BJ (cell line): ENCODE results near the gene PIGS. TPM values are rescaled to one million over a fixed set of nuclear protein-coding genes. Genes with fewer than 3 reads are reported as not detected.

ENCODE experiments used
- CTCF ChIA-PET: fragments of 350-600 bp; formaldehyde crosslinking; extraction: SDS; loops from one replicate; lab custom pipeline; 2021; ENCODE audit warnings: antibody characterized with exemption, inconsistent platforms; lab: Yijun Ruan, JAX
- POLR2A ChIA-PET: fragments of 300-600 bp; sonication (Branson Sonifier 250); formaldehyde crosslinking; extraction: SDS; loops from one replicate; lab custom pipeline; 2021; ENCODE audit warnings: antibody characterized with exemption; lab: Charles Lee
- DNase-seq: peaks from one replicate; pipeline ENCODE4 v3.0.0-alpha.2; 2011; ENCODE audit warnings: low read depth
- H3K27me3 ChIP-seq: 2 replicates; pipeline ENCODE4 v1.6.0; 2011; ENCODE audit warnings: low read length; ENCODE audit not compliant: control insufficient read depth, insufficient read depth
- H3K36me3 ChIP-seq: 2 replicates; pipeline ENCODE4 v1.5.1; 2011; ENCODE audit warnings: low read length; ENCODE audit not compliant: control insufficient read depth, insufficient read depth
- H3K4me3 ChIP-seq: 2 replicates; pipeline ENCODE4 v1.5.1; 2011; ENCODE audit warnings: low read depth, mild to moderate bottlenecking, control low read depth, low read length
- polyA plus RNA-seq: library from polyadenylated mRNA; depleted of rRNA; stranded (reverse); fragments of >200 nt; gene quantifications from 2 replicates; pipeline ENCODE4 v1.2.3, GENCODE V29; 2011
- TF ChIP-seq, protein P1 (sequence below): IDR thresholded peaks from 2 replicates; pipeline ENCODE4 v1.5.1; 2011; ENCODE audit warnings: low read depth, mild to moderate bottlenecking, control low read depth, inconsistent platforms, low read length, moderate library complexity; ENCODE audit not compliant: insufficient read depth

PIGS gene
- polyA plus RNA-seq, 1 experiment = 99.5 TPM

DNA sequence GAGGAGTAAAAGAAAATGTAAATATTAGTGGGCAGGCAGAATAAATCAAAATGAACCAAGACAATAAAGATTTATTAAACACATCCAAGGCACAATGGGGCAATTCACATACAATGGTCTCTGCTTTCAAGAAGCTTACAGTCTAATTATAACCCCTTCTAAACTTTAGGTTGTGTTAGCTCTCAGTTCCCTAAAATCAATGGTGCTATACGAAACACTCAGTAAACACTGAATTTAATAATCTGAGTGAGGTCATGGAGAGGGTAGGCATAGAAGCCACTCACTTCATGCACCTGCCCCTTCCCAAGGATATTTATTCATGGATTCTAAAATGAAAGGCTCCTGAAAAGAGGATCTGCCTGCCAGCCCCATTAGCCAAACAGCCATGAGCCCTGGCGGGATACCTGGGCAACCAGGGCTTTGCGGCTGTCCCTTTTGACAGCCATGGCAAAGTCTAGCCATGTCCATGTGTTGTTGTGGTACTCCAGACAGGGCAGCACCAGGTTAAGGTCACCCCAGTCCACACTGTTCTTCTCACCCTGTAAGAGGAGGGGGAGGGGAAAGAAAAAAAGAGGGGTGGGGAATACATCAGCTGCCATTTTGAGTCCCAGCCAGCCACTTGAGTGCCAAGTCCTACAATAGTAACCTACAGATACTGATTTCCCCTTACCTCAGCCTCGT, 44.1 kb upstream of the PIGS start:
- H3K4me3 ChIP-seq = no peak overlapping the region
- ChIA-PET CTCF (interaction anchor here (0.8 to 1.0 kb wide), 2 partner anchors 11 to 27 kb away, joined by 3 read pairs; no protein-coding TSS in a partner anchor), POLR2A (interaction anchor here (0.5 kb wide), 1 partner anchor 534 kb away, joined by 3 read pairs; no protein-coding TSS in a partner anchor)
- TF ChIP-seq, protein P1, sequence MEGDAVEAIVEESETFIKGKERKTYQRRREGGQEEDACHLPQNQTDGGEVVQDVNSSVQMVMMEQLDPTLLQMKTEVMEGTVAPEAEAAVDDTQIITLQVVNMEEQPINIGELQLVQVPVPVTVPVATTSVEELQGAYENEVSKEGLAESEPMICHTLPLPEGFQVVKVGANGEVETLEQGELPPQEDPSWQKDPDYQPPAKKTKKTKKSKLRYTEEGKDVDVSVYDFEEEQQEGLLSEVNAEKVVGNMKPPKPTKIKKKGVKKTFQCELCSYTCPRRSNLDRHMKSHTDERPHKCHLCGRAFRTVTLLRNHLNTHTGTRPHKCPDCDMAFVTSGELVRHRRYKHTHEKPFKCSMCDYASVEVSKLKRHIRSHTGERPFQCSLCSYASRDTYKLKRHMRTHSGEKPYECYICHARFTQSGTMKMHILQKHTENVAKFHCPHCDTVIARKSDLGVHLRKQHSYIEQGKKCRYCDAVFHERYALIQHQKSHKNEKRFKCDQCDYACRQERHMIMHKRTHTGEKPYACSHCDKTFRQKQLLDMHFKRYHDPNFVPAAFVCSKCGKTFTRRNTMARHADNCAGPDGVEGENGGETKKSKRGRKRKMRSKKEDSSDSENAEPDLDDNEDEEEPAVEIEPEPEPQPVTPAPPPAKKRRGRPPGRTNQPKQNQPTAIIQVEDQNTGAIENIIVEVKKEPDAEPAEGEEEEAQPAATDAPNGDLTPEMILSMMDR = no peak
- DNase-seq = no peak
- peaks cover 16% of the 10 kb centered on the region for H3K36me3 ChIP-seq
- no peaks in the 10 kb centered on the region for H3K27me3 ChIP-seq

DNA sequence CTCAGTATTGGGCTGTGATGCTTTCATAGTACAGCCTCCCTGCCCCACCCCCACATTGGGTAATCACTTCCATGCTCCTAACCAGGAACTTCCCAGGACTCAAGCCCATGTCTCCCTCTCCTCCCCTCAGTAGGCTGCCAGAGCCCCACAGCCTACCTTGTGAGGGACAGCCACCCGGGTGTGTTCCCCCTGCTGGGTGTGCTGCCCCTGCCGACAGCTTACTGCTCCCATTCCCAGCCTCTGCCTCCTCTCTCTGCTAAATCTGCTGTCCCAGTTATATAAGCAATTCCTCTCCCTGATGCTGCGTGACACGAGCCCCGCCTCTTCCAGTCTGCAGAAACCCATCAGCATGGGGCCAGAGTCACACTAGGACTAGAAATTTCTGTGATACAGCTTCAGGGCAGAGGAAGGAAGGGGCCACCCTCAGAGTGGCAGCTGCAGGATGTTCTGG, 42.6 kb upstream of the PIGS start, which contains the start of gene RSKR:
RSKR (minus strand) TSS at position 255 of the 451 bp plus-strand sequence; CDS start at position 231, 24 bp downstream.
- H3K36me3 ChIP-seq = peaks cover 15% of the 10 kb centered on the region
- CTCF ChIA-PET = interaction anchor here (0.6 to 3.7 kb wide), 12 partner anchors 9 to 118 kb away, joined by 3 to 35 read pairs (median 8); partner anchors contain the start of genes BLTP2 and SPAG5
- DNase-seq = no peak
- no peaks in the 10 kb centered on the region for H3K27me3 ChIP-seq
- TF ChIP-seq, protein P1 = no peak
- H3K4me3 ChIP-seq = no peak within 1 kb of the TSS
- POLR2A ChIA-PET = no interaction called here

- no peak overlapping the region for H3K4me3 ChIP-seq
- ChIA-PET POLR2A (interaction anchor here (0.6 kb wide), 1 partner anchor 573 kb away, joined by 3 read pairs; no protein-coding TSS in a partner anchor), CTCF (interaction anchor here (0.7 to 3.7 kb wide), 22 partner anchors 10 to 141 kb away, joined by 3 to 35 read pairs (median 6); partner anchors contain the start of genes ALDOC, BLTP2, PIGS and SPAG5)
- no peak for DNase-seq
- peaks cover 13% of the 10 kb centered on the region for H3K36me3 ChIP-seq
- no peaks in the 10 kb centered on the region for H3K27me3 ChIP-seq
- TF ChIP-seq, protein P1 = peak; percentile 76
These were observed 41.9 kb upstream of the PIGS start for GRCh38 chr17:28612936-28613872.

DNA sequence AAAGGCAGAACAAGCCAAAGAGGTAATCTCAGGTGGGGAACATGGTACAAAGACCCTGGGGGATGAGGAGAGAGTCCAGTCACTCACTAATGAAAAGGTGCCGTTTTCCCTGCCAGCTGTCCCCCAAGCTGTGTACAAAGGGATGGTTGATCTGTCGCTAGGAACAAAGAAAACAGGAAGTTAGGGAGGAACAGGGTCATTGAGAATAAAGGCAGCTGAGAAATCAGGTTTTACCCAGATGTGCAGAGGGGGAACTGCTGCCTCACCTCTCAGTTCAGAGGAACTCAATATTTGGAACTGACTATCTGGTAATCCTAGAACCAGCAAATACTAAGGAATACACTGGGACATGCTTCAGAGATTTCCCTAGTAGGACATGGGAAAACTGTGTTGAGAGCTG, 41.2 kb upstream of the PIGS start:
- TF ChIP-seq, protein P1 = no peak
- ChIA-PET CTCF (interaction anchor here (0.7 to 3.7 kb wide), 18 partner anchors 10 to 142 kb away, joined by 3 to 35 read pairs (median 7); partner anchors contain the start of genes ALDOC, BLTP2, PIGS and SPAG5), POLR2A (no interaction called here)
- DNase-seq = no peak
- Histone ChIP-seq H3K4me3 (no peak overlapping the region), H3K27me3 (no peaks in the 10 kb centered on the region), H3K36me3 (peaks cover 13% of the 10 kb centered on the region)
